Measurements from ENCODE around the gene ANKRD11. TPM values are rescaled to one million over a fixed set of nuclear protein-coding genes. Genes with fewer than 3 reads are reported as not detected.
A peak's percentile ranks its signal among the peaks of the same experiment; 100 is the strongest.
"Not testable (repeated sequence)": the region's sequence is repeated elsewhere in the genome, so short reads cannot be mapped to it uniquely, and the experiment has no call there.

ANKRD11 gene
- total RNA-seq, 1 experiment from 2014 or later = 116 TPM

- DNase-seq = no peak
- Histone ChIP-seq H3K9me3 (replicated peaks) (no peaks in the 10 kb centered on the region; the same call in 1 of the 2 replicates), H3K4me1 (peaks cover 8% of the 10 kb centered on the region), H3K27me3 (no peaks in the 10 kb centered on the region), H3K4me3 (no peak overlapping the region), H3K27ac (no peak overlapping the region), H3K36me3 (peaks cover 21% of the 10 kb centered on the region)
Observed at GRCh38 chr16:89455692-89456091, 34.7 kb downstream of the ANKRD11 start.

- H3K4me1 ChIP-seq = peaks cover 8% of the 10 kb centered on the region
- no peak overlapping the region for H3K27ac ChIP-seq
- no peak overlapping the region for H3K4me3 ChIP-seq
- peaks cover 21% of the 10 kb centered on the region for H3K36me3 ChIP-seq
- no peaks in the 10 kb centered on the region for H3K27me3 ChIP-seq
- H3K9me3 ChIP-seq (replicated peaks) = no peaks in the 10 kb centered on the region; the same call in 1 of the 2 replicates
- no peak for DNase-seq
Observed at GRCh38 chr16:89455178-89455577, 35.2 kb downstream of the ANKRD11 start.

GRCh38 chr16:89454378-89455125 is 35.8 kb downstream of the ANKRD11 start:
- H3K4me3 ChIP-seq; H3K9me3 ChIP-seq (replicated peaks); H3K27ac ChIP-seq; H3K27me3 ChIP-seq; H3K4me1 ChIP-seq; DNase-seq: not testable (repeated sequence)
- peaks cover 21% of the 10 kb centered on the region for H3K36me3 ChIP-seq

DNA sequence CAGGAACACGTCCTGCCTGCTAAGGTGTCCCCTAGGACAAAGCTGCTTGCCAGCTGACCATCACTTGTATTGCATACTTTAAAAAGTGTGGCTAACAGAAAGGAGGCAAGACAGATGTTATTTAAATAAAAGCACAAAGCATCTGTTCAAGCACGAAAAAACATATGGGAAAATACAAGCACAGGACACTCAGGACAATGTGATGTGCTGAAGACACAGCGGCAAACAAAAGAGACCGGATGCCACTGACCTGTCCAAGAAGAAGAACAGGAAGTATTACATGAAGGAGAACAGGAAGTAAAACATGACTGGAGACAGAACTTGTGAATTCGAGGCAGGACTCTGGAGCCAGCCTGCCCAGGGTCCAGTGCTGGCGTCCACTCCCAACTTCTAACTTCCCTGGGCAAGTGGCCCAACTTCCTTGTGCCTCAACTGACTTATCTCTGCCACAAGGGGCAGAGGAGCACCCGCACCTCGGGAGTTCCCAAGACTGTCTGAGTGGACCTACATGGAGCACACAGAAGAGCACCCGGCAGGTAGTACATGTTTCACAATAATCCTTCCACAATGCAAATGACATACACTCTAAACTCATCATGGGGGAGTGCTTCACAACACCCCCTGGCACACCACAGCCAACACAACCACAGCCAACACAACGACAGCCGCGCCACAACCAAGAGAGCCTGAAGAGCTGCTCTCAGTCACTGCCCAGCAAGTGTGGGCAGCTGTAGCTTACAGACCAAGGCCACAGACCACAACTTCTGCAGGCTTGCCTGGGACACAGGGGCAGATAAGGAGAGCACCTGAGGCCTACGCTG is 36.6 kb downstream of the ANKRD11 start:
- peaks cover 15% of the 10 kb centered on the region for H3K36me3 ChIP-seq
- H3K9me3 ChIP-seq (replicated peaks) = no peaks in the 10 kb centered on the region; the same call in 1 of the 2 replicates
- peaks cover 8% of the 10 kb centered on the region for H3K4me1 ChIP-seq
- H3K4me3 ChIP-seq = no peak overlapping the region
- no peaks in the 10 kb centered on the region for H3K27me3 ChIP-seq
- no peak for DNase-seq
- no peak overlapping the region for H3K27ac ChIP-seq

GRCh38 chr16:89452925-89453324 is 37.4 kb downstream of the ANKRD11 start:
- Histone ChIP-seq H3K36me3 (peaks cover 12% of the 10 kb centered on the region), H3K27me3 (no peaks in the 10 kb centered on the region), H3K4me1 (peaks cover 4% of the 10 kb centered on the region; the same call in 1 of the 2 replicates), H3K4me3 (no peak overlapping the region), H3K27ac (no peak overlapping the region), H3K9me3 (replicated peaks) (no peaks in the 10 kb centered on the region; the same call in 1 of the 2 replicates)
- DNase-seq = no peak

- H3K36me3 ChIP-seq = peaks cover 9% of the 10 kb centered on the region
- DNase-seq = no peak
- H3K27me3 ChIP-seq = no peaks in the 10 kb centered on the region
- no peak overlapping the region for H3K27ac ChIP-seq
- H3K4me1 ChIP-seq = peaks cover 7% of the 10 kb centered on the region
- no peak overlapping the region for H3K4me3 ChIP-seq
- no peaks in the 10 kb centered on the region; the same call in 1 of the 2 replicates for H3K9me3 ChIP-seq (replicated peaks)
Observed at GRCh38 chr16:89452241-89452640, 38.1 kb downstream of the ANKRD11 start.

- DNase-seq = no peak
- no peaks in the 10 kb centered on the region for H3K27me3 ChIP-seq
- H3K4me3 ChIP-seq = no peak overlapping the region
- no peak overlapping the region for H3K27ac ChIP-seq
- H3K4me1 ChIP-seq = peaks cover 19% of the 10 kb centered on the region
- H3K9me3 ChIP-seq (replicated peaks) = no peaks in the 10 kb centered on the region; the same call in 1 of the 2 replicates
- peaks cover 3% of the 10 kb centered on the region; the same call in 1 of the 2 replicates for H3K36me3 ChIP-seq
Observed at GRCh38 chr16:89450537-89450936, 39.8 kb downstream of the ANKRD11 start.

DNA sequence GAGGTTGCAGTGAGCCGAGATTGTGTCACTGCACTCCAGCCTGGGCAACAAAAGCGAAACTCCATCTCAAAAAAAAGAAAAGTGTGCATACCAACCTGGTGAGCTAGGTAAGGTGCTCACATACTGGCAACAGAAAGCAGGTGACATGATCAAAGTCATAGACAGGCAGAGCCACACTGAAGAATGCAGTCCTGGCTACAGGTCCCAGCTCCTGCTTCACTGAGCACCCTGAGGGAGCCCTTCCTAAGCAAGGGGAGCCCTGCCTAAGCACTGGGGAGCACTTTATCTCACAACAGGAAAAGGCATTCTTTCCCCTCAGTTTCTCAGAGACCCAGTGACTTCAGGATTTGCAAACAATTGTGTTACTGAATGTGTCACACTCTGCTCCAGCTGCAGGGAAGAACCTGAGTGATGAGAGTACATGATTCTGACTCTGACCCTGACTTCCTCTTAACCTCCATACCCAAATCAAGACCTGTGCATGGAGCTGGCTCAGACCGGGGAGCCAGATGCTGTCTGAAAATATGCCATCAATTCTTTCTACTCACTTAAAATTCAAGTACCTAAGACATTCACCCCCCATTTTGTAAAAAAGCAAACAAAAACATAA is 40.5 kb downstream of the ANKRD11 start:
- Histone ChIP-seq H3K4me1 (peaks cover 21% of the 10 kb centered on the region), H3K36me3 (no peaks in the 10 kb centered on the region), H3K9me3 (replicated peaks) (no peaks in the 10 kb centered on the region), H3K4me3 (no peak overlapping the region), H3K27ac (no peak overlapping the region), H3K27me3 (no peaks in the 10 kb centered on the region)
- no peak for DNase-seq

- Histone ChIP-seq H3K27me3 (no peaks in the 10 kb centered on the region), H3K27ac (no peak overlapping the region), H3K4me3 (no peak overlapping the region), H3K9me3 (replicated peaks) (no peaks in the 10 kb centered on the region), H3K36me3 (no peaks in the 10 kb centered on the region), H3K4me1 (peaks cover 33% of the 10 kb centered on the region)
- DNase-seq = no peak
Observed at GRCh38 chr16:89448656-89449055, 41.7 kb downstream of the ANKRD11 start.

- Histone ChIP-seq H3K27ac (no peak overlapping the region), H3K36me3 (no peaks in the 10 kb centered on the region), H3K4me3 (no peak overlapping the region), H3K27me3 (no peaks in the 10 kb centered on the region), H3K4me1 (peaks cover 50% of the 10 kb centered on the region), H3K9me3 (replicated peaks) (no peaks in the 10 kb centered on the region)
- no peak for DNase-seq
Observed at GRCh38 chr16:89446975-89447293, 43.4 kb downstream of the ANKRD11 start.

GRCh38 chr16:89446136-89446974 is 44.0 kb downstream of the ANKRD11 start:
- Histone ChIP-seq H3K36me3 (no peaks in the 10 kb centered on the region), H3K9me3 (replicated peaks) (no peaks in the 10 kb centered on the region), H3K27ac (no peak overlapping the region), H3K27me3 (no peaks in the 10 kb centered on the region), H3K4me1 (peaks cover 51% of the 10 kb centered on the region), H3K4me3 (no peak overlapping the region)
- DNase-seq = peak; percentile 57 to 72

DNA sequence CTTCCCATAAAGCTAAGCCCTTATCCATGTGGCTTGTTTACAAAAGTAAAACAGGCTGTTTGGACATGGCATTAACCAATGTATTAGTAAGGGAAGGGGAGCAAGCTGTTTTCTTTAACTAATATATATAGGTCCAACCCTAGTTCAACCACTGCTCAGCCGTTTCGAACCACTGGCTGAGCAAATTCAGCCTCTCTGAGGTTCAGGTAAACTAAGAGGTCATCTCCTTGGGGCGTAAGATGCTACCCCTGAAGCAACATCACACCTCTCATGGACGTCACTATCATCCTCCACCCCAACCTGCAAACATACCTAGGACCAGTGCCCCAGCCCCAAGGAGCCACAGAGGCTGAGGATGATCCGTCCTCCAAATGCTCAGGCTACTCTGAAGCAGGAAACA is 45.2 kb downstream of the ANKRD11 start:
- no peak for DNase-seq
- Histone ChIP-seq H3K4me3 (no peak overlapping the region), H3K36me3 (no peaks in the 10 kb centered on the region), H3K4me1 (peaks cover 51% of the 10 kb centered on the region), H3K27me3 (no peaks in the 10 kb centered on the region), H3K9me3 (replicated peaks) (no peaks in the 10 kb centered on the region), H3K27ac (no peak overlapping the region)

- peaks cover 51% of the 10 kb centered on the region for H3K4me1 ChIP-seq
- no peaks in the 10 kb centered on the region for H3K36me3 ChIP-seq
- no peak overlapping the region for H3K4me3 ChIP-seq
- no peaks in the 10 kb centered on the region for H3K9me3 ChIP-seq (replicated peaks)
- H3K27ac ChIP-seq = no peak overlapping the region
- H3K27me3 ChIP-seq = no peaks in the 10 kb centered on the region
- DNase-seq = no peak
Observed at GRCh38 chr16:89444728-89445127, 45.6 kb downstream of the ANKRD11 start.

DNA sequence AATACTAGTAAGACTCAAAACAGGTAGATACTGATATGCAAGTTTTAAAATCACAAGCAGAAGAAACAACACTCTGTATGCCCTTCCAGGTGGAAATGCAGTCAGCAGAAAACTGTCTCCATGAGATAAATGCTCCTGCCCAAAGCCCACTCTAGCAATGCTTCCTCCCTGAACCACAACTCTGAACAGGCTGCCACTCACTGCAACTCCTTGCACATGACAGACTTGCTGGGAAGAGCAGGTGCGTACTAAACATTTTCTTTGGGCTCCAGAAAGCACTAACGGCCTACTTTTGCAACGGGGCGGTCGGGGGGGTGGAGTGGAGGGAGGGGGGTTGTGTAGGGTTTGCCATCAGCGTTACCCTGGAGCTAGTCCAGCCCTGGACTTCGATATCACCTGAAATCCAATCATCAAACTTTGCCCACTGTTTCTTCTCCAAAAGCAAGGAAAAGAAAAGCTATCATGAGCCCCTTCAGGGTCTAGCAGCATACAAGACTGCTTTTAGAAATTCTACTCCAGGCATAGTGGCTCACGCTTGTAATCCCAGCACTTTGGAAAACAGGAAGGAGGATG is 46.1 kb downstream of the ANKRD11 start:
- no peaks in the 10 kb centered on the region; the same call in 1 of the 2 replicates for H3K36me3 ChIP-seq
- no peaks in the 10 kb centered on the region for H3K27me3 ChIP-seq
- no peak for DNase-seq
- H3K4me3 ChIP-seq = no peak overlapping the region
- peaks cover 51% of the 10 kb centered on the region for H3K4me1 ChIP-seq
- no peaks in the 10 kb centered on the region for H3K9me3 ChIP-seq (replicated peaks)
- H3K27ac ChIP-seq = no peak overlapping the region

All from SJCRH30 (cell line).